HL-60 (cell line): ENCODE data around the gene B3GALNT1.

ENCODE experiments used
- DNase-seq, 2 experiments: peaks; one replicate each; pipeline ENCODE4 v3.0.0-alpha.2; 2010 to 2020; ENCODE audit warnings: low read depth in 1 of 2, low spot score in 1 of 2
- H3K27ac ChIP-seq: fragments of 250-450 bp; sonication (Bioruptor Pico); replicated peaks from 2 replicates; pipeline ENCODE4 v1.5.1; 2020; ENCODE audit warnings: mild to moderate bottlenecking, moderate library complexity
- H3K27me3 ChIP-seq: fragments of 250-450 bp; sonication (Bioruptor Pico); 2 replicates; pipeline ENCODE4 v1.5.1; 2021; ENCODE audit warnings: mild to moderate bottlenecking, moderate library complexity; ENCODE audit not compliant: insufficient read depth, poor library complexity, severe bottlenecking
- H3K4me3 ChIP-seq: replicated peaks from 2 replicates; pipeline ENCODE4 v1.5.1; 2011; ENCODE audit warnings: mild to moderate bottlenecking, control low read depth, low read length; ENCODE audit not compliant: insufficient read depth
- CTCF ChIP-seq: IDR thresholded peaks from one replicate; pipeline ENCODE4 v1.5.1; 2011; ENCODE audit warnings: low read length, control low read depth, inconsistent platforms; ENCODE audit not compliant: insufficient read depth
- GABPA ChIP-seq: IDR thresholded peaks from 2 replicates; pipeline ENCODE4 v1.6.1; 2012; ENCODE audit warnings: low read depth
- POLR2AphosphoS5 ChIP-seq: IDR thresholded peaks from 2 replicates; pipeline ENCODE4 v1.6.1; 2012; ENCODE audit warnings: low read depth
- REST ChIP-seq: IDR thresholded peaks from 2 replicates; pipeline ENCODE4 v1.6.1; 2012; ENCODE audit warnings: low read depth; ENCODE audit not compliant: insufficient replicate concordance
- SPI1 ChIP-seq: IDR thresholded peaks from 2 replicates; pipeline ENCODE4 v1.6.1; 2012; ENCODE audit warnings: low read depth, mild to moderate bottlenecking, borderline replicate concordance

B3GALNT1 gene

GRCh38 chr3:161096771-161097367, 8.3 kb downstream of the B3GALNT1 start:
- DNase-seq: peak in 1 of 2 experiments; percentile 6
- Histone ChIP-seq H3K4me3 (no peak overlapping the region), H3K27me3 (peaks cover 4% of the 10 kb centered on the region), H3K27ac (no peak overlapping the region)
- TF ChIP-seq GABPA (no peak), REST (no peak), SPI1 (no peak), POLR2AphosphoS5 (no peak)

GRCh38 chr3:161093895-161094294, 11.3 kb downstream of the B3GALNT1 start:
- DNase-seq: no peak
- Histone ChIP-seq H3K27me3 (peaks cover 1% of the 10 kb centered on the region), H3K27ac (no peak overlapping the region), H3K4me3 (no peak overlapping the region)
- TF ChIP-seq REST: no peak
- no peak for TF ChIP-seq SPI1
- no peak for TF ChIP-seq GABPA
- no peak for TF ChIP-seq CTCF
- no peak for TF ChIP-seq POLR2AphosphoS5

- Histone ChIP-seq H3K4me3 (no peak overlapping the region), H3K27me3 (no peaks in the 10 kb centered on the region), H3K27ac (no peak overlapping the region)
- TF ChIP-seq REST (no peak), GABPA (no peak), CTCF (no peak), SPI1 (no peak), POLR2AphosphoS5 (no peak)
- DNase-seq: no peak
These were observed 20.9 kb downstream of the B3GALNT1 start for GRCh38 chr3:161084277-161084676.

- no peak overlapping the region for H3K27ac ChIP-seq
- no peak for TF ChIP-seq CTCF
- no peak for TF ChIP-seq GABPA
- TF ChIP-seq SPI1: no peak
- no peak for TF ChIP-seq POLR2AphosphoS5
- no peak for TF ChIP-seq REST
- DNase-seq: no peak
- no peak overlapping the region for H3K4me3 ChIP-seq
- no peaks in the 10 kb centered on the region for H3K27me3 ChIP-seq
These were observed 22.0 kb downstream of the B3GALNT1 start for GRCh38 chr3:161083131-161083530.
